K562 (cell line): Measurements from ENCODE around the gene PAAF1.

ENCODE experiments used
- BCL6 ChIP-seq: fragments of 250-450 bp; sonication (Bioruptor Pico); IDR thresholded peaks from 2 replicates; pipeline ENCODE4 v1.4.0; 2020
- CREB1 ChIP-seq, 2 experiments: sonication (generic) in 1 of 2; formaldehyde crosslinking in 1 of 2; IDR thresholded peaks; 2 replicates each; pipeline versions ENCODE4 v1.6.1 to v1.8.0; 2012 to 2022; ENCODE audit warnings: inconsistent platforms in 1 of 2, mild to moderate bottlenecking in 1 of 2, missing genetic modification reagents in 1 of 2, moderate library complexity in 1 of 2
- E2F8 ChIP-seq: fragments of 450-650 bp; IDR thresholded peaks from 2 replicates; pipeline ENCODE4 v1.7.1; 2018; ENCODE audit warnings: mild to moderate bottlenecking, low read depth; ENCODE audit not compliant: partially characterized antibody
- JUND ChIP-seq, 2 experiments: IDR thresholded peaks; 2 replicates in 1 of 2; 3 replicates in 1 of 2; pipeline ENCODE4 v1.6.1; 2011; ENCODE audit warnings: borderline replicate concordance in 2 of 2, low read depth in 2 of 2, low read length in 2 of 2, improper control_type of control experiment in 1 of 2, missing biosample characterization in 1 of 2, missing genetic modification characterization in 1 of 2, missing genetic modification reagents in 1 of 2
- REST ChIP-seq, 2 experiments: fragments of 450-650 bp; formaldehyde crosslinking in 1 of 2; IDR thresholded peaks; 2 replicates each; pipeline versions ENCODE4 v1.4.0 to v1.6.1; 2014 to 2020; ENCODE audit warnings: mild to moderate bottlenecking in 2 of 2, borderline replicate concordance in 1 of 2, low read depth in 1 of 2
- STAT5B ChIP-seq: fragments of 250-450 bp; sonication (Bioruptor Pico); IDR thresholded peaks from 2 replicates; pipeline ENCODE4 v1.8.0; 2021; ENCODE audit warnings: mild to moderate bottlenecking, inconsistent platforms
- ZNF133 ChIP-seq: fragments of 250-450 bp; sonication (Bioruptor Pico); IDR thresholded peaks from 2 replicates; pipeline ENCODE4 v1.4.0; 2020; ENCODE audit warnings: mild to moderate bottlenecking
- ZNF212 ChIP-seq: fragments of 450-650 bp; formaldehyde crosslinking; IDR thresholded peaks from 2 replicates; pipeline ENCODE4 v1.4.0; 2020; ENCODE audit warnings: mild to moderate bottlenecking
- ZNF253 ChIP-seq: fragments of 250-450 bp; sonication (Bioruptor Pico); conservative IDR thresholded peaks from 2 replicates; pipeline ENCODE4 v1.6.1; 2021; ENCODE audit warnings: mild to moderate bottlenecking
- ZNF551 ChIP-seq: fragments of 250-450 bp; sonication (Bioruptor Pico); IDR thresholded peaks from 2 replicates; pipeline ENCODE4 v1.5.0; 2021; ENCODE audit warnings: mild to moderate bottlenecking, moderate library complexity
- ZNF696 ChIP-seq: fragments of 250-450 bp; sonication (Bioruptor Pico); conservative IDR thresholded peaks from 2 replicates; pipeline ENCODE4 v1.4.0; 2020; ENCODE audit warnings: mild to moderate bottlenecking, moderate library complexity
- TF ChIP-seq, protein P1 (sequence below): fragments of 450-650 bp; formaldehyde crosslinking; IDR thresholded peaks from 2 replicates; pipeline ENCODE4 v1.4.0; 2022; ENCODE audit warnings: missing genetic modification characterization
- TF ChIP-seq, protein P2 (sequence below), 3 experiments: IDR thresholded peaks in 2 of 3; conservative IDR thresholded peaks in 1 of 3; 2 replicates each; pipeline ENCODE4 v1.5.1; 2011 to 2012; ENCODE audit warnings: low read length in 3 of 3, mild to moderate bottlenecking in 3 of 3, control low read depth in 2 of 3, improper control_type of control experiment in 1 of 3, inconsistent platforms in 1 of 3, low read depth in 1 of 3, mixed read lengths in 1 of 3, moderate library complexity in 1 of 3; ENCODE audit not compliant: insufficient read depth in 2 of 3

GRCh38 chr11:73851046-73851764 is 25.6 kb upstream of the PAAF1 start:
- no peak for TF ChIP-seq REST (IDR thresholded peaks at IDR 0.05; ENCODE audit: borderline replicate concordance)
- no peak for TF ChIP-seq REST (CRISPR knock-in tag; IDR thresholded peaks at IDR 0.05; ENCODE audit: low read depth)
- TF ChIP-seq ZNF212: no peak
- no peak for TF ChIP-seq BCL6 (CRISPR knock-in tag)
- TF ChIP-seq, protein P1, sequence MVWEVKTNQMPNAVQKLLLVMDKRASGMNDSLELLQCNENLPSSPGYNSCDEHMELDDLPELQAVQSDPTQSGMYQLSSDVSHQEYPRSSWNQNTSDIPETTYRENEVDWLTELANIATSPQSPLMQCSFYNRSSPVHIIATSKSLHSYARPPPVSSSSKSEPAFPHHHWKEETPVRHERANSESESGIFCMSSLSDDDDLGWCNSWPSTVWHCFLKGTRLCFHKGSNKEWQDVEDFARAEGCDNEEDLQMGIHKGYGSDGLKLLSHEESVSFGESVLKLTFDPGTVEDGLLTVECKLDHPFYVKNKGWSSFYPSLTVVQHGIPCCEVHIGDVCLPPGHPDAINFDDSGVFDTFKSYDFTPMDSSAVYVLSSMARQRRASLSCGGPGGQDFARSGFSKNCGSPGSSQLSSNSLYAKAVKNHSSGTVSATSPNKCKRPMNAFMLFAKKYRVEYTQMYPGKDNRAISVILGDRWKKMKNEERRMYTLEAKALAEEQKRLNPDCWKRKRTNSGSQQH: no peak
- TF ChIP-seq CREB1 (IDR thresholded peaks at IDR 0.05): no peak
- no peak for TF ChIP-seq CREB1 (CRISPR knock-in tag; IDR thresholded peaks at IDR 0.05)
- no peak for TF ChIP-seq E2F8
- no peak for TF ChIP-seq ZNF253 (CRISPR knock-in tag)
- TF ChIP-seq, protein P2, sequence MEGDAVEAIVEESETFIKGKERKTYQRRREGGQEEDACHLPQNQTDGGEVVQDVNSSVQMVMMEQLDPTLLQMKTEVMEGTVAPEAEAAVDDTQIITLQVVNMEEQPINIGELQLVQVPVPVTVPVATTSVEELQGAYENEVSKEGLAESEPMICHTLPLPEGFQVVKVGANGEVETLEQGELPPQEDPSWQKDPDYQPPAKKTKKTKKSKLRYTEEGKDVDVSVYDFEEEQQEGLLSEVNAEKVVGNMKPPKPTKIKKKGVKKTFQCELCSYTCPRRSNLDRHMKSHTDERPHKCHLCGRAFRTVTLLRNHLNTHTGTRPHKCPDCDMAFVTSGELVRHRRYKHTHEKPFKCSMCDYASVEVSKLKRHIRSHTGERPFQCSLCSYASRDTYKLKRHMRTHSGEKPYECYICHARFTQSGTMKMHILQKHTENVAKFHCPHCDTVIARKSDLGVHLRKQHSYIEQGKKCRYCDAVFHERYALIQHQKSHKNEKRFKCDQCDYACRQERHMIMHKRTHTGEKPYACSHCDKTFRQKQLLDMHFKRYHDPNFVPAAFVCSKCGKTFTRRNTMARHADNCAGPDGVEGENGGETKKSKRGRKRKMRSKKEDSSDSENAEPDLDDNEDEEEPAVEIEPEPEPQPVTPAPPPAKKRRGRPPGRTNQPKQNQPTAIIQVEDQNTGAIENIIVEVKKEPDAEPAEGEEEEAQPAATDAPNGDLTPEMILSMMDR (IDR thresholded peaks at IDR 0.05 in 2 of 3, conservative IDR thresholded peaks at IDR 0.05 in 1 of 3; ENCODE audit: insufficient read depth in 2 of 3, low read depth in 1 of 3, low read length in 3 of 3): no peak
- no peak for TF ChIP-seq ZNF551 (CRISPR knock-in tag)
- TF ChIP-seq ZNF696 (CRISPR knock-in tag): no peak
- no peak for TF ChIP-seq JUND (IDR thresholded peaks at IDR 0.05; ENCODE audit: borderline replicate concordance, low read depth, low read length)
- TF ChIP-seq JUND (tag; IDR thresholded peaks at IDR 0.05; ENCODE audit: borderline replicate concordance, low read depth, low read length): peak; percentile 28; the same call in 2 of the 3 replicates
- TF ChIP-seq ZNF133 (CRISPR knock-in tag): no peak
- TF ChIP-seq STAT5B (CRISPR knock-in tag): no peak
